GM12865 (cell line): ENCODE data around the gene GALR2.
A peak's percentile ranks its signal among the peaks of the same experiment; 100 is the strongest.

ENCODE experiments used
- DNase-seq: peaks from one replicate; pipeline ENCODE4 v3.0.0; 2010; ENCODE audit warnings: low read depth
- H3K4me3 ChIP-seq: 2 replicates; pipeline ENCODE4 v1.5.1; 2011; ENCODE audit warnings: mild to moderate bottlenecking, low read depth, low read length, control low read depth
- CTCF ChIP-seq: IDR thresholded peaks from 2 replicates; pipeline ENCODE4 v1.5.1; 2011; ENCODE audit warnings: low read length, control low read depth, low read depth, inconsistent platforms; ENCODE audit not compliant: insufficient read depth; ENCODE audit errors: missing control alignments

GALR2 gene

DNA sequence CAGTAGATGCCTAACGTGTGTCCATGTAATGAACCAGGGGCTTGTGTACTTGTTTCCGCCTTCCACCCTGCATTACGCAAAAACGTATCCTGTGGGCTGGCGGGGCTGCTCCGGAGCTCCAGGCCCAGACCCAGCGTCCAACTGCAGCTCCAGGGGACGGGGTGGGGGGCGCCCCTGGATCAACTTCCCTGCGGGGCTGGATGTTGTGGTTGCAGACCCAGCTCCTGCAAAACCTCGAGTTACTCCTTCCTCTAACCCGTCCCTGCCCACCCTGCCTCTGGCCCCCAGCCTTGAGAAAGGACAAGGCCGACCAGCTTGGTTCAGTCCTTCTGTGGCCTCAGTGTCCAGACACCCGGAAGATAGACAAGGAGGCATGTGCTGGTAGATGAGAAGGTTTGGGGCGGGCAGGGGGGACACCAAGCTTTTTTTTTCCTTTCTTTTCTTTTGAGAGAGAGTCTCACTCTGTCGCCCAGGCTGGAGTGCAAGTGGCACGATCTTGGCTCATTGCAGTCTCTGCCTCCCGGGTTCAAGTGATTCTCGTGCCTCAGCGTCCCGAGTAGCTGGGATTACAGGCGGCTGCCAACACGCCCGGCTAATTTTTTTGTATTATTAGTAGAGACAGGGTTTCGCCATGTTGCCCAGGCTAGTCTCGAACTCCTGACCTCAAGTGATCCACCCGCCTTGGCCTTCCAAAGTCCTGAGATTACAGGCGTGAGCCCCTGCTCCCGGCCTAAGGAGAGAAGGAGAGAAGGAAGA is 29.7 kb downstream of the GALR2 start:
- no peak for DNase-seq
- TF ChIP-seq CTCF = no peak
- peak overlapping the region; percentile 61 for H3K4me3 ChIP-seq

DNA sequence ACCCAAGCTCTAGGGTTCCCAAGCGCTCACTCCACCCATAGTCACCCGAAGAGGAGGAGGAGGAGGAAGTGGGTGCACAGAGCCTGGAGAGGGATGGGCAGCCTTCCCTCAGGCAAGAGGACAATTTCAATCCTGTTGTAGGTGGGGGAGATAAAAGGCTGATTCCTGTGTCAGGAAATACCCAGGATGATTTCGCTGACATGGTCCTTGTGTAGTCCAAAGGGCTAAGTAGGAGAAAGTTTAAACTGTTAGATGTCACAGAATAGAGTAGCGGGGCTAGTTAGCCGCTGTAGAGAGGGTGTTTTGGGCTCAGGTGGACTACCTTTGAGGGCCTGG is 30.3 kb downstream of the GALR2 start:
- TF ChIP-seq CTCF = no peak
- no peak overlapping the region for H3K4me3 ChIP-seq
- no peak for DNase-seq

- no peak overlapping the region for H3K4me3 ChIP-seq
- no peak for DNase-seq
- TF ChIP-seq CTCF = no peak
These were observed 32.1 kb downstream of the GALR2 start for GRCh38 chr17:76106703-76107102.

GRCh38 chr17:76107509-76107908 is 32.9 kb downstream of the GALR2 start:
- peak; percentile 35 for DNase-seq
- TF ChIP-seq CTCF = no peak
- H3K4me3 ChIP-seq = no peak overlapping the region

DNA sequence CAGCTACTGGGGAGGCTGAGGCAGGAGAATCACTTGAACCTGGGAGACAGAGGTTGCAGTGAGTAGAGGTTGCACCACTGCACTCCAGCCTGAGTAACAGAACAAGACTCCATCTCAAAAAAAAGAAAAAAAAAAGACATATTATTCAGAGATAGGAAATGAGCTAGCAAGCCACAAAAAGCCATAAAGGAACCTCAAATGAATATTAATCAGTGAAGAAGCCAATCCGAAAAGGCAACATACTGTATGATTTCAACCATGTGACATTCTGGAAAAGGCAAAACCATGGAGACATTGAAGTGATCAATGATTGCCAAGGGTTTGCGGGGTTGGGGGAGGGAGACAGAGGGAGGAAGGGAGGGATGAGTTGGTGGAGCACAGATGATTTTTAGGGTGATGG is 37.4 kb downstream of the GALR2 start:
- no peak overlapping the region for H3K4me3 ChIP-seq
- TF ChIP-seq CTCF = no peak
- DNase-seq = no peak

GRCh38 chr17:76115138-76115754 is 40.7 kb downstream of the GALR2 start:
- H3K4me3 ChIP-seq = no peak overlapping the region
- no peak for DNase-seq
- no peak for TF ChIP-seq CTCF
